Liver (tissue), 3 donors: Measurements from ENCODE around the gene MDM2.

Experiments
- EGR1 ChIP-seq, 2 donors: IDR thresholded peaks; 2 replicates each; pipeline ENCODE4 v1.6.1; 2016 to 2018; ENCODE audit warnings: antibody characterized with exemption in 2 of 2, low read depth in 2 of 2
- FOXA1 ChIP-seq: IDR thresholded peaks from 2 replicates; pipeline ENCODE4 v1.6.1; 2016; ENCODE audit warnings: antibody characterized with exemption
- HNF4A ChIP-seq, 2 donors: conservative IDR thresholded peaks; 2 replicates each; pipeline ENCODE4 v1.6.1; 2016; ENCODE audit warnings: antibody characterized with exemption in 2 of 2, mild to moderate bottlenecking in 2 of 2
- HNF4G ChIP-seq: IDR thresholded peaks from 2 replicates; pipeline ENCODE4 v1.6.1; 2016; ENCODE audit warnings: antibody characterized with exemption
- RAD21 ChIP-seq, 2 donors: IDR thresholded peaks; 2 replicates each; pipeline ENCODE4 v1.6.1; 2016; ENCODE audit warnings: antibody characterized with exemption in 2 of 2, mild to moderate bottlenecking in 2 of 2
- SP1 ChIP-seq: IDR thresholded peaks from 2 replicates; pipeline ENCODE4 v1.6.1; 2018; ENCODE audit warnings: antibody characterized with exemption, mild to moderate bottlenecking
- TAF1 ChIP-seq: conservative IDR thresholded peaks from 2 replicates; pipeline ENCODE4 v1.6.1; 2016; ENCODE audit warnings: antibody characterized with exemption, mild to moderate bottlenecking
- YY1 ChIP-seq: IDR thresholded peaks from 2 replicates; pipeline ENCODE4 v1.6.1; 2016; ENCODE audit warnings: antibody characterized with exemption, mild to moderate bottlenecking
- TF ChIP-seq, protein P1 (sequence below): fragments of 150-350 bp; IDR thresholded peaks from 2 replicates; pipeline ENCODE4 v1.5.1; 2017; ENCODE audit warnings: improper control_type of control experiment, low read depth, low read length; ENCODE audit not compliant: missing input control
- TF ChIP-seq, protein P2 (sequence below): IDR thresholded peaks from 2 replicates; pipeline ENCODE4 v1.6.1; 2016; ENCODE audit warnings: antibody characterized with exemption, mild to moderate bottlenecking
- TF ChIP-seq, protein P3 (sequence below): IDR thresholded peaks from 2 replicates; pipeline ENCODE4 v1.6.1; 2016; ENCODE audit warnings: antibody characterized with exemption
- TF ChIP-seq, protein P4 (sequence below): IDR thresholded peaks from 2 replicates; pipeline ENCODE4 v1.6.1; 2016; ENCODE audit warnings: antibody characterized with exemption
- donor health status: healthy.
- donor health status: healthy.

DNA sequence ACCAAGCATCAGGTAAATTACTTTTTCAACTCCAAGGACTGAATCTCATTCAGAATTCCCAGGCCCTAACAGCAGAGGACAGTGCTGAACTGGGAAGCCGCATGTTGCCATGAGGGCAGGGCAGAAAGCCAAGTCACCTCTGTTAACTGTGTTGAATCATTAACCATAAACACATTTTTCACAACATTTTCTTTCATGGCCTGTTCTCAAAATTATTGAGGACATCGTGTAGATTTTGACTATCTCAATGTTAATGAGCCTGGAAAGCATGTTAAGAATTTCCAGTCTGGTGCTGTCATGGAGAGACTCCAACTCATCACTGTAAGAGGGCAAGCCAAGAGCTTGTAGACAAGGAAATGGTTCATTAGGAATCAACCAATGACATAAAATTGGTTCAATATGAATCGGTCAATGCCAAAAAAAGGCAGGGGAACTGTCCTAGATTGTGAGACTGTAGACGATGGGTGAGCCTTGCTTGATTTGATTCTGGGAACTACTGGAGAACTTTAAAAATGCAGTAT lies 91.3 kb downstream of the MDM2 start:
- TF ChIP-seq, protein P1, sequence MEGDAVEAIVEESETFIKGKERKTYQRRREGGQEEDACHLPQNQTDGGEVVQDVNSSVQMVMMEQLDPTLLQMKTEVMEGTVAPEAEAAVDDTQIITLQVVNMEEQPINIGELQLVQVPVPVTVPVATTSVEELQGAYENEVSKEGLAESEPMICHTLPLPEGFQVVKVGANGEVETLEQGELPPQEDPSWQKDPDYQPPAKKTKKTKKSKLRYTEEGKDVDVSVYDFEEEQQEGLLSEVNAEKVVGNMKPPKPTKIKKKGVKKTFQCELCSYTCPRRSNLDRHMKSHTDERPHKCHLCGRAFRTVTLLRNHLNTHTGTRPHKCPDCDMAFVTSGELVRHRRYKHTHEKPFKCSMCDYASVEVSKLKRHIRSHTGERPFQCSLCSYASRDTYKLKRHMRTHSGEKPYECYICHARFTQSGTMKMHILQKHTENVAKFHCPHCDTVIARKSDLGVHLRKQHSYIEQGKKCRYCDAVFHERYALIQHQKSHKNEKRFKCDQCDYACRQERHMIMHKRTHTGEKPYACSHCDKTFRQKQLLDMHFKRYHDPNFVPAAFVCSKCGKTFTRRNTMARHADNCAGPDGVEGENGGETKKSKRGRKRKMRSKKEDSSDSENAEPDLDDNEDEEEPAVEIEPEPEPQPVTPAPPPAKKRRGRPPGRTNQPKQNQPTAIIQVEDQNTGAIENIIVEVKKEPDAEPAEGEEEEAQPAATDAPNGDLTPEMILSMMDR, result peak; percentile 78
- TF ChIP-seq, protein P2, sequence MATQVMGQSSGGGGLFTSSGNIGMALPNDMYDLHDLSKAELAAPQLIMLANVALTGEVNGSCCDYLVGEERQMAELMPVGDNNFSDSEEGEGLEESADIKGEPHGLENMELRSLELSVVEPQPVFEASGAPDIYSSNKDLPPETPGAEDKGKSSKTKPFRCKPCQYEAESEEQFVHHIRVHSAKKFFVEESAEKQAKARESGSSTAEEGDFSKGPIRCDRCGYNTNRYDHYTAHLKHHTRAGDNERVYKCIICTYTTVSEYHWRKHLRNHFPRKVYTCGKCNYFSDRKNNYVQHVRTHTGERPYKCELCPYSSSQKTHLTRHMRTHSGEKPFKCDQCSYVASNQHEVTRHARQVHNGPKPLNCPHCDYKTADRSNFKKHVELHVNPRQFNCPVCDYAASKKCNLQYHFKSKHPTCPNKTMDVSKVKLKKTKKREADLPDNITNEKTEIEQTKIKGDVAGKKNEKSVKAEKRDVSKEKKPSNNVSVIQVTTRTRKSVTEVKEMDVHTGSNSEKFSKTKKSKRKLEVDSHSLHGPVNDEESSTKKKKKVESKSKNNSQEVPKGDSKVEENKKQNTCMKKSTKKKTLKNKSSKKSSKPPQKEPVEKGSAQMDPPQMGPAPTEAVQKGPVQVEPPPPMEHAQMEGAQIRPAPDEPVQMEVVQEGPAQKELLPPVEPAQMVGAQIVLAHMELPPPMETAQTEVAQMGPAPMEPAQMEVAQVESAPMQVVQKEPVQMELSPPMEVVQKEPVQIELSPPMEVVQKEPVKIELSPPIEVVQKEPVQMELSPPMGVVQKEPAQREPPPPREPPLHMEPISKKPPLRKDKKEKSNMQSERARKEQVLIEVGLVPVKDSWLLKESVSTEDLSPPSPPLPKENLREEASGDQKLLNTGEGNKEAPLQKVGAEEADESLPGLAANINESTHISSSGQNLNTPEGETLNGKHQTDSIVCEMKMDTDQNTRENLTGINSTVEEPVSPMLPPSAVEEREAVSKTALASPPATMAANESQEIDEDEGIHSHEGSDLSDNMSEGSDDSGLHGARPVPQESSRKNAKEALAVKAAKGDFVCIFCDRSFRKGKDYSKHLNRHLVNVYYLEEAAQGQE, result peak; percentile 54
- TF ChIP-seq EGR1 (IDR thresholded peaks at IDR 0.05; ENCODE audit: low read depth in 2 of 2) (no peak), HNF4G (no peak), RAD21 (IDR thresholded peaks at IDR 0.05) (peak; percentile 94 to 99), YY1 (peak; percentile 75), TAF1 (no peak), HNF4A (conservative IDR thresholded peaks at IDR 0.05) (peak; percentile 53 to 57), SP1 (peak; percentile 79), FOXA1 (no peak)
- TF ChIP-seq, protein P3, sequence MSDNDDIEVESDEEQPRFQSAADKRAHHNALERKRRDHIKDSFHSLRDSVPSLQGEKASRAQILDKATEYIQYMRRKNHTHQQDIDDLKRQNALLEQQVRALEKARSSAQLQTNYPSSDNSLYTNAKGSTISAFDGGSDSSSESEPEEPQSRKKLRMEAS, result peak; percentile 82
- TF ChIP-seq, protein P4, sequence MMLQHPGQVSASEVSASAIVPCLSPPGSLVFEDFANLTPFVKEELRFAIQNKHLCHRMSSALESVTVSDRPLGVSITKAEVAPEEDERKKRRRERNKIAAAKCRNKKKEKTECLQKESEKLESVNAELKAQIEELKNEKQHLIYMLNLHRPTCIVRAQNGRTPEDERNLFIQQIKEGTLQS, result peak; percentile 44
